ENCODE results near the gene RXRB. TPM values are rescaled to one million over a fixed set of nuclear protein-coding genes. Genes with fewer than 3 reads are reported as not detected.
A peak's percentile ranks its signal among the peaks of the same experiment; 100 is the strongest.

RXRB gene
- total and polyA plus RNA-seq, 2 of the 8 experiments (the other 6 are each of a cell fraction or from before 2014, with no cell fraction given) = 13.0 to 18.1 TPM

GRCh38 chr6:33185190-33185589 is 15.3 kb downstream of the RXRB start:
- DNase-seq (ENCODE audit: low read depth in 1 of 2, low spot score in 2 of 2) = no peak

More at GRCh38 chr6:33185190-33185589, 15.3 kb downstream of the RXRB start:
- H2BK15ac ChIP-seq (ENCODE audit: low read length) = no peak overlapping the region
- no peak overlapping the region for H4K5ac ChIP-seq (ENCODE audit: insufficient read length, low read depth, low read length)
- H2AK5ac ChIP-seq (ENCODE audit: low read depth, low read length) = no peak overlapping the region
- no peak overlapping the region for H3K4ac ChIP-seq (replicated peaks; ENCODE audit: insufficient read length, low read depth, low read length)
- TF ChIP-seq ASH2L (IDR thresholded peaks at IDR 0.05; ENCODE audit: low read length) (no peak), HDAC2 (IDR thresholded peaks at IDR 0.05; ENCODE audit: borderline replicate concordance in 1 of 2, low read depth in 2 of 2, low read length in 2 of 2) (no peak), SP4 (IDR thresholded peaks at IDR 0.05; ENCODE audit: low read length) (no peak), SIX5 (IDR thresholded peaks at IDR 0.05; ENCODE audit: low read depth, low read length) (no peak), SRF (IDR thresholded peaks at IDR 0.05; ENCODE audit: low read depth, low read length) (no peak), GABPA (IDR thresholded peaks at IDR 0.05; ENCODE audit: borderline replicate concordance, insufficient read depth, low read length) (no peak), KDM4A (IDR thresholded peaks at IDR 0.05; ENCODE audit: low read depth, low read length, severe bottlenecking) (no peak), SP2 (IDR thresholded peaks at IDR 0.05; ENCODE audit: low read length) (no peak), EGR1 (IDR thresholded peaks at IDR 0.05; ENCODE audit: borderline replicate concordance, low read depth, low read length) (no peak), FOSL1 (IDR thresholded peaks at IDR 0.05; ENCODE audit: insufficient read depth, low read depth, low read length) (no peak), BACH1 (IDR thresholded peaks at IDR 0.05; ENCODE audit: low read length) (no peak)
- H4K8ac ChIP-seq (ENCODE audit: extremely low read depth, insufficient read depth, low read length) = 0 out of 2 replicates have a peak overlapping the region, but pooled peaks have one; percentile 22
- no peak overlapping the region for H2AFZ ChIP-seq (ENCODE audit: low read length)
- no peaks in the 10 kb centered on the region; a peak in 1 of 7 replicates for H3K27me3 ChIP-seq (replicated peaks in 1 of 4; ENCODE audit: control insufficient read depth in 3 of 4, extremely low read depth in 1 of 4, insufficient read depth in 3 of 4, low read length in 3 of 4)
- POLR2A ChIA-PET (ENCODE audit: partially characterized antibody) = no interaction called here
- H3K23ac ChIP-seq (ENCODE audit: insufficient read length) = no peak overlapping the region
- no peaks in the 10 kb centered on the region for H3K79me1 ChIP-seq (ENCODE audit: low read depth, low read length)
- no peak overlapping the region for H2BK5ac ChIP-seq (ENCODE audit: low read depth, low read length)
- H3K4me1 ChIP-seq (replicated peaks in 1 of 4; ENCODE audit: control insufficient read depth in 3 of 4, insufficient read depth in 4 of 4, low read length in 3 of 4) = peaks cover 0 to 5% (median 2%) of the 10 kb centered on the region in 4 experiments; a peak in 2 of 7 replicates
- no peaks in the 10 kb centered on the region for H4K20me1 ChIP-seq (replicated peaks in 1 of 2; ENCODE audit: control insufficient read depth in 1 of 2, insufficient read depth in 2 of 2, low read length in 2 of 2)
- no peaks in the 10 kb centered on the region; the same call in 1 of the 2 replicates for H3K23me2 ChIP-seq (ENCODE audit: low read depth, low read length)
- 70% methylated on average over 8 of the region's 9 CpGs; no CpG with 5 or more reads in 1 of the 2 experiments for WGBS, 2 experiments (ENCODE audit: extremely low coverage in 1 of 2, insufficient coverage in 1 of 2, insufficient read length in 1 of 2, insufficient replicate concordance in 2 of 2, low coverage in 1 of 2, low lambda C conversion rate in 2 of 2, missing lambda C conversion rate in 1 of 2)
- no peak overlapping the region for H3K14ac ChIP-seq (ENCODE audit: insufficient read length)
- H2BK12ac ChIP-seq (ENCODE audit: low read depth, low read length) = no peak overlapping the region
- H3K9me3 ChIP-seq (ENCODE audit: insufficient read depth in 2 of 2, low read depth in 1 of 2, low read length in 1 of 2) = no peaks in the 10 kb centered on the region
- H4K91ac ChIP-seq (replicated peaks; ENCODE audit: insufficient read length, low read length) = no peak overlapping the region
- H2BK120ac ChIP-seq (replicated peaks; ENCODE audit: low read depth, low read length) = no peak overlapping the region
- H3K79me2 ChIP-seq (ENCODE audit: control insufficient read depth in 1 of 2, insufficient read depth in 2 of 2, low read length in 2 of 2) = no peaks in the 10 kb centered on the region
- no peak overlapping the region for H3K56ac ChIP-seq (replicated peaks; ENCODE audit: insufficient read length, low read depth, low read length)
- FAIRE-seq = no peak
- H3K4me3 ChIP-seq (ENCODE audit: extremely low read depth in 1 of 4, insufficient read depth in 2 of 4, low read depth in 3 of 4, low read length in 4 of 4) = no peak overlapping the region
- no peak overlapping the region for H3K27ac ChIP-seq (ENCODE audit: low read depth, low read length)
- no peaks in the 10 kb centered on the region for H3K36me3 ChIP-seq (ENCODE audit: control insufficient read depth in 2 of 4, insufficient read depth in 4 of 4, low read length in 3 of 4)
- no peak overlapping the region for H2BK20ac ChIP-seq (ENCODE audit: low read length)
- no peak overlapping the region for H3K18ac ChIP-seq (ENCODE audit: extremely low read depth, low read length)
- H3K4me2 ChIP-seq (ENCODE audit: insufficient read depth in 1 of 2, low read depth in 2 of 2, low read length in 2 of 2) = no peak overlapping the region
- no peak overlapping the region for H3K9ac ChIP-seq (replicated peaks in 1 of 4; ENCODE audit: extremely low read depth in 1 of 4, low read depth in 3 of 4, low read length in 3 of 4)
- CTCF ChIA-PET (ENCODE audit: partially characterized antibody) = interaction anchor here (0.6 kb wide), 1 partner anchor 23 kb away, joined by 4 read pairs; no protein-coding TSS in a partner anchor

Measured in H1 (cell line).